Tibial artery (tissue), 4 donors: ENCODE measurements around the gene TAOK2.

Experiments
- DNase-seq, 2 donors: peaks; one replicate each; pipeline ENCODE4 v3.0.0-alpha.2; 2019
- H3K27ac ChIP-seq, 2 donors: fragments of 200-600 bp; sonication (generic) in 1 of 2; 1 replicate in 1 of 2; 2 replicates in 1 of 2; pipeline ENCODE4 v1.5.1; 2018 to 2019; ENCODE audit warnings: mild to moderate bottlenecking in 1 of 2
- H3K27me3 ChIP-seq, 2 donors: fragments of 200-600 bp; sonication (generic) in 1 of 2; one replicate each; pipeline versions ENCODE4 v1.5.1 to v1.6.0; 2016 to 2019
- H3K36me3 ChIP-seq, 3 donors: fragments of 200-600 bp; sonication (generic) in 2 of 3; one replicate each; pipeline ENCODE4 v1.5.1; 2016 to 2019; ENCODE audit warnings: mild to moderate bottlenecking in 2 of 3
- H3K4me1 ChIP-seq, 4 donors: fragments of 200-600 bp; sonication (generic) in 2 of 4; 1 replicate in 3 of 4; 2 replicates in 1 of 4; pipeline ENCODE4 v1.5.1; 2016 to 2019
- H3K4me3 ChIP-seq, 2 donors: fragments of 200-600 bp; sonication (generic) in 1 of 2; 1 replicate in 1 of 2; 2 replicates in 1 of 2; pipeline ENCODE4 v1.5.1; 2018 to 2019; ENCODE audit warnings: mild to moderate bottlenecking in 2 of 2
- H3K9me3 ChIP-seq, 3 donors: fragments of 200-600 bp; sonication (generic) in 1 of 3; one replicate each; pipeline ENCODE4 v1.5.1; 2016 to 2019
- CTCF ChIP-seq, 2 experiments: fragments of 200-600 bp in 1 of 2; fragments of 450-650 bp in 1 of 2; IDR thresholded peaks; one replicate each; pipeline ENCODE4 v1.5.1; 2017 to 2019; ENCODE audit warnings: antibody characterized with exemption in 2 of 2, mild to moderate bottlenecking in 1 of 2, moderate library complexity in 1 of 2
- intact Hi-C: fragments of 100-400 bp; cut with DNase I; formaldehyde crosslinking; loops from one replicate; pipeline ENCODE4 v1.15.0; 2023; ENCODE audit warnings: low total_unique reads

TAOK2 gene

GRCh38 chr16:29991571-29991904, 17.9 kb downstream of the TAOK2 start:
- H3K27me3 ChIP-seq: no peaks in the 10 kb centered on the region
- TF ChIP-seq CTCF (IDR thresholded peaks at IDR 0.05): no peak
- no peak overlapping the region for H3K4me3 ChIP-seq
- no peaks in the 10 kb centered on the region for H3K9me3 ChIP-seq
- no peak for DNase-seq
- intact Hi-C loops: loop anchor here (10.0 kb wide), 1 partner anchor 177 kb away; the partner anchor contains the start of genes PAGR1 and PRRT2
- no peak overlapping the region for H3K27ac ChIP-seq
- peaks cover 40 to 73% (median 62%) of the 10 kb centered on the region in 3 donors for H3K36me3 ChIP-seq
- H3K4me1 ChIP-seq: peaks cover 0 to 17% (median 11%) of the 10 kb centered on the region in 4 donors

GRCh38 chr16:29992344-29992967, 18.8 kb downstream of the TAOK2 start:
- intact Hi-C loops: loop anchor here (10.0 kb wide), 1 partner anchor 178 kb away; the partner anchor contains the start of genes PAGR1 and PRRT2
- Histone ChIP-seq H3K36me3 (peaks cover 31 to 64% (median 53%) of the 10 kb centered on the region in 3 donors), H3K9me3 (no peaks in the 10 kb centered on the region), H3K4me1 (peaks cover 0 to 23% (median 18%) of the 10 kb centered on the region in 4 donors), H3K27me3 (no peaks in the 10 kb centered on the region), H3K27ac (no peak overlapping the region), H3K4me3 (no peak overlapping the region)
- no peak for TF ChIP-seq CTCF (IDR thresholded peaks at IDR 0.05)
- no peak for DNase-seq

GRCh38 chr16:29993191-29993902, 19.7 kb downstream of the TAOK2 start:
- Histone ChIP-seq H3K27me3 (no peaks in the 10 kb centered on the region), H3K27ac (no peak overlapping the region), H3K4me3 (no peak overlapping the region), H3K36me3 (peaks cover 22 to 62% (median 44%) of the 10 kb centered on the region in 3 donors), H3K4me1 (peaks cover 0 to 23% (median 18%) of the 10 kb centered on the region in 4 donors), H3K9me3 (no peaks in the 10 kb centered on the region)
- intact Hi-C loops: loop anchor here (10.0 kb wide), 1 partner anchor 179 kb away; the partner anchor contains the start of genes PAGR1 and PRRT2
- DNase-seq: no peak
- no peak for TF ChIP-seq CTCF (IDR thresholded peaks at IDR 0.05)

- H3K9me3 ChIP-seq: no peaks in the 10 kb centered on the region
- peaks cover 0 to 23% (median 18%) of the 10 kb centered on the region in 4 donors for H3K4me1 ChIP-seq
- H3K27me3 ChIP-seq: no peaks in the 10 kb centered on the region
- DNase-seq: no peak
- TF ChIP-seq CTCF (IDR thresholded peaks at IDR 0.05): no peak
- H3K27ac ChIP-seq: peak overlapping the region in 1 of 2 donors; percentile 87
- intact Hi-C loops: loop anchor here (10.0 kb wide), 1 partner anchor 179 kb away; the partner anchor contains the start of genes PAGR1 and PRRT2
- peaks cover 19 to 55% (median 37%) of the 10 kb centered on the region in 3 donors for H3K36me3 ChIP-seq
- H3K4me3 ChIP-seq: peak overlapping the region; percentile 66 to 75
These were observed 20.4 kb downstream of the TAOK2 start for GRCh38 chr16:29993903-29994599.

GRCh38 chr16:29994600-29995323, 21.1 kb downstream of the TAOK2 start:
- Histone ChIP-seq H3K9me3 (no peaks in the 10 kb centered on the region), H3K4me3 (peak overlapping the region; percentile 66 to 75), H3K36me3 (peaks cover 19 to 53% (median 36%) of the 10 kb centered on the region in 3 donors), H3K27ac (peak overlapping the region; percentile 87 to 95), H3K27me3 (no peaks in the 10 kb centered on the region), H3K4me1 (peaks cover 0 to 23% (median 18%) of the 10 kb centered on the region in 4 donors)
- no peak for DNase-seq
- intact Hi-C loops: loop anchor here (10.0 kb wide), 1 partner anchor 180 kb away; the partner anchor contains the start of genes PAGR1 and PRRT2
- TF ChIP-seq CTCF (IDR thresholded peaks at IDR 0.05): no peak
